ENCODE data around the gene ARNT2. TPM values are rescaled to one million over a fixed set of nuclear protein-coding genes. Genes with fewer than 3 reads are reported as not detected.
A peak's percentile ranks its signal among the peaks of the same experiment; 100 is the strongest.

ARNT2 gene
- total RNA-seq, 1 donor from 2014 or later: 0.87 TPM

DNA sequence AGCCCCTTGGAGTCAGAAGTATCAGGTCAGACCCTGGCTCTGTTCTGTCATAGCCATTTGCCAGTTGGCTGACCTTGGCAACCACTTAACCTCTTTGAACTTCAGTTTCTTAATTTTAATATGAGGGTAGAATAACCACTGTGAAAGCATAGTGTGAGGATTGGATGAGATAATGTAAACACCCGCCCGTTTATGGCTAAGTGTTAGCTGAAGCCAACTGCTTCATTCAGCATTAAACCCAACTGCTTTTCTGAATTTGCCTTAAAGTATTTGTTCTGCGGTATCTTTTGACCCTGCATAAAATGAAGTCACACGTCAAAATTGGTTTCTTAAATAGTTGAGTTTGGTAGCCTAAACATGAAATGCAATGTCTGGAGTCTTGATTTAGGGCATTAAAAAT is 169.4 kb downstream of the ARNT2 start:
- Mint-ChIP-seq H3K4me3 (ENCODE audit: unreplicated experiment) (no peak overlapping the region), H3K4me1 (ENCODE audit: unreplicated experiment) (peaks cover 33% of the 10 kb centered on the region), H3K36me3 (ENCODE audit: low read depth, unreplicated experiment) (no peaks in the 10 kb centered on the region), H3K27ac (ENCODE audit: unreplicated experiment) (no peak overlapping the region), H3K9me3 (ENCODE audit: unreplicated experiment) (no peaks in the 10 kb centered on the region), H3K27me3 (ENCODE audit: unreplicated experiment) (peaks cover 8% of the 10 kb centered on the region)
- TF ChIP-seq, protein P1, sequence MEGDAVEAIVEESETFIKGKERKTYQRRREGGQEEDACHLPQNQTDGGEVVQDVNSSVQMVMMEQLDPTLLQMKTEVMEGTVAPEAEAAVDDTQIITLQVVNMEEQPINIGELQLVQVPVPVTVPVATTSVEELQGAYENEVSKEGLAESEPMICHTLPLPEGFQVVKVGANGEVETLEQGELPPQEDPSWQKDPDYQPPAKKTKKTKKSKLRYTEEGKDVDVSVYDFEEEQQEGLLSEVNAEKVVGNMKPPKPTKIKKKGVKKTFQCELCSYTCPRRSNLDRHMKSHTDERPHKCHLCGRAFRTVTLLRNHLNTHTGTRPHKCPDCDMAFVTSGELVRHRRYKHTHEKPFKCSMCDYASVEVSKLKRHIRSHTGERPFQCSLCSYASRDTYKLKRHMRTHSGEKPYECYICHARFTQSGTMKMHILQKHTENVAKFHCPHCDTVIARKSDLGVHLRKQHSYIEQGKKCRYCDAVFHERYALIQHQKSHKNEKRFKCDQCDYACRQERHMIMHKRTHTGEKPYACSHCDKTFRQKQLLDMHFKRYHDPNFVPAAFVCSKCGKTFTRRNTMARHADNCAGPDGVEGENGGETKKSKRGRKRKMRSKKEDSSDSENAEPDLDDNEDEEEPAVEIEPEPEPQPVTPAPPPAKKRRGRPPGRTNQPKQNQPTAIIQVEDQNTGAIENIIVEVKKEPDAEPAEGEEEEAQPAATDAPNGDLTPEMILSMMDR (IDR thresholded peaks at IDR 0.05; ENCODE audit: unreplicated experiment): no peak
- DNase-seq (ENCODE audit: low spot score): no peak

DNA sequence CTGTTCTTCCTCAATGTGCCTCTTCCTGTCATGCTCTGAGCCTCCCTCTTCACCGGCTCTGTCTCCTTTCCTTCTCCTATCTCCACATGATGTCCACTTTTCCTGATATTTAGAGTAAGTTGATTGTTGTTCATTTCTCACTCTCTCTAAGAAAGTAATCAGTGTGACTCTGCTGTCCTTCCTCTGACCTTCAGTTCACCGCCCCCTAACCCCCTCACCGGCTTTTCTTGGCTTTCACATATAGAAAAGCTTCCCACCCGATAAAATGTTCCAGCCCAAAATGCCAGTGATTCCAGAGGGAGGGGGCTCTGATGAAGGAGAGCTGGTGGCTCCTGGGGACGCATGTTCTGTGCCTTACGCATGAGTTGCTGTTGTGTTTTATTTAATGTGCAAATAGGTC is 170.4 kb downstream of the ARNT2 start:
- peaks cover 8% of the 10 kb centered on the region for H3K27me3 Mint-ChIP-seq (ENCODE audit: unreplicated experiment)
- DNase-seq (ENCODE audit: low spot score): no peak
- TF ChIP-seq, protein P1 (IDR thresholded peaks at IDR 0.05; ENCODE audit: unreplicated experiment): no peak
- H3K27ac Mint-ChIP-seq (ENCODE audit: unreplicated experiment): no peak overlapping the region
- H3K36me3 Mint-ChIP-seq (ENCODE audit: low read depth, unreplicated experiment): no peaks in the 10 kb centered on the region
- H3K4me1 Mint-ChIP-seq (ENCODE audit: unreplicated experiment): peaks cover 35% of the 10 kb centered on the region
- no peaks in the 10 kb centered on the region for H3K9me3 Mint-ChIP-seq (ENCODE audit: unreplicated experiment)
- no peak overlapping the region for H3K4me3 Mint-ChIP-seq (ENCODE audit: unreplicated experiment)

DNA sequence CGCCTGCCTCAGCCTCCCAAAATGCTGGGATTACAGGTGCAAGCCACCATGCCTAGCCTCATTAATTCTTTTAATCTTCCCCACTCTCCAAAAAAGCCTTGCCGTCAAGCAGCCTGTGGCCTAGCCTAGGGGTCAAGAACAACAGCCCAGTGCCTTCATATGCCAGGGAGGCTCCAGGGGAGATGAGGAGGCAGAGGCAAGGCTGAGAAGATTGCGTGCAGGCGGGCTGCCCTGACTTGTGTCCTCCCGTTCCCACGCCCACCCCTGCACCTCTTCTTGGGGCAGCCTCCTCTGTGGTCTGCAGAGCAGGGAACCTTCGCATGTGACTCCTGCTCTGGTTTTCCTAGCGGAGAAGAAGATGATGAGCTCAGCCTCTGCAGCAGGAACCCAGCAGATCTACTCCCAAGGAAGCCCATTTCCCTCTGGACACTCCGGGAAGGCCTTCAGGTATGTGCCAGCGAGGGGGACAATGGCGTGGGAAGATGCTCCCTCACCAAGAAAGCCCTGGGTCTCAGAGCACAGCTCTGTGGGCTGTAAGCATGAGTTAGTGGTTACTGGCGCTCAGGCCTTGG is 172.4 kb downstream of the ARNT2 start:
- no peak for DNase-seq (ENCODE audit: low spot score)
- Mint-ChIP-seq H3K4me1 (ENCODE audit: unreplicated experiment) (peaks cover 32% of the 10 kb centered on the region), H3K4me3 (ENCODE audit: unreplicated experiment) (no peak overlapping the region), H3K9me3 (ENCODE audit: unreplicated experiment) (no peaks in the 10 kb centered on the region), H3K27ac (ENCODE audit: unreplicated experiment) (no peak overlapping the region), H3K27me3 (ENCODE audit: unreplicated experiment) (peaks cover 8% of the 10 kb centered on the region), H3K36me3 (ENCODE audit: low read depth, unreplicated experiment) (no peaks in the 10 kb centered on the region)
- TF ChIP-seq, protein P1 (IDR thresholded peaks at IDR 0.05; ENCODE audit: unreplicated experiment): no peak

DNA sequence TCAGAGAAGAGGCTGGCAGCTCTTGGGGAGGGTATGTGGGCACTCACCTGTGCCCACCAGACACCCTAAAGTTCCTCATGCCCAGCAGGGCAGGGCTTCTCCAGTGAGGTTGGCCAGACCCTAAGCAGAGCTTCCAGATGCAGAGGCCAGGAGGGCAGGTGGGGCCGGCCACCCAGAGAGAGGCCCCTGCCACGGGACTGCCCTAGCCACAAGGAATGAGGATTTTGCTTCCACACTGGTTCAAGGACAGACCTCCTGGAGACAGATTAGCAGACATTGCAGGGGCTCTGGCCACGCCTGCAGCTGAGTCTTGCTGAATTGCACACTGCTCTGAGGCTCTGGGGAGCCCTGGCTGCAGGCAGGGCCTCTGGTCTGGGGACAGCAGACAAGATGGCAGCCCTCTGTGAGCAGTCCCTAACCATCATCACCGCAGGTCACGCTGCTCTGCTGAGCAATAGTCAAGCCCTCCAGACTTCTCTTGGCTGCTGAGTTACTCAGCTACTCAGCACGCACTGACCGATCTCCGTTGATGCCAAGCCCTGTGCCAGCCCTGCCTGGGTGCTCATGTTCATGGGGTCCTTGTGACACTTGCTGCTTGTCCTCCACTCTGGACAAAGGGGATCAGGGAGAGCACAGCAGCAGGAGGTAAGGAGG is 173.5 kb downstream of the ARNT2 start:
- no peak overlapping the region for H3K4me3 Mint-ChIP-seq (ENCODE audit: unreplicated experiment)
- H3K9me3 Mint-ChIP-seq (ENCODE audit: unreplicated experiment): no peaks in the 10 kb centered on the region
- H3K27ac Mint-ChIP-seq (ENCODE audit: unreplicated experiment): no peak overlapping the region
- peaks cover 26% of the 10 kb centered on the region for H3K4me1 Mint-ChIP-seq (ENCODE audit: unreplicated experiment)
- peaks cover 11% of the 10 kb centered on the region for H3K27me3 Mint-ChIP-seq (ENCODE audit: unreplicated experiment)
- no peak for DNase-seq (ENCODE audit: low spot score)
- TF ChIP-seq, protein P1 (IDR thresholded peaks at IDR 0.05; ENCODE audit: unreplicated experiment): no peak
- no peaks in the 10 kb centered on the region for H3K36me3 Mint-ChIP-seq (ENCODE audit: low read depth, unreplicated experiment)

DNA sequence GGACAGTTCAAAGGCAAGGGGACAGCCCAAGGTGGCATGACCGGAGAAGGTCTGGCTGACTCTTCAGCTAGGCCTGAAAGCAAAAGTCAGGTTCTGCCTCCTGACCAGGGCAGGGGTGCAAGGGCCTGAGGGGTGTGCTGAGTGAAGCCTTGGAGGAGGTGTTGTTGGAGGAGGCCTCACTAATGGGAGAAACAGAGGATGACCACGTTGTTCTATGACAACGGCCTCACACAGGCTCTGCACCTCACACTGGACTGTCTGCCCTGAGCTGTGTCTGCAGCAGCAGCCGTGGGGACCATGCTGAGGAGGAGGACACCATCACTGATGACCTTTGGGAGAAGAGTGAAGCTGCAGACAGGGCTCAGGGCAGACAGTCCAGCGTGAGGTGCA is 174.0 kb downstream of the ARNT2 start:
- Mint-ChIP-seq H3K9me3 (ENCODE audit: unreplicated experiment) (no peaks in the 10 kb centered on the region), H3K27ac (ENCODE audit: unreplicated experiment) (no peak overlapping the region), H3K27me3 (ENCODE audit: unreplicated experiment) (peaks cover 11% of the 10 kb centered on the region), H3K36me3 (ENCODE audit: low read depth, unreplicated experiment) (no peaks in the 10 kb centered on the region), H3K4me1 (ENCODE audit: unreplicated experiment) (peaks cover 23% of the 10 kb centered on the region), H3K4me3 (ENCODE audit: unreplicated experiment) (peak overlapping the region; percentile 37)
- DNase-seq (ENCODE audit: low spot score): no peak
- TF ChIP-seq, protein P1 (IDR thresholded peaks at IDR 0.05; ENCODE audit: unreplicated experiment): no peak

Data from endothelial cell (in vitro differentiated cells).